Spleen (tissue), 7 donors: Measurements from ENCODE around the gene OR9Q1.

Experiments
- POLR2A ChIP-seq, 3 donors: fragments of 450-650 bp; IDR thresholded peaks; one replicate each; pipeline ENCODE4 v1.5.1; 2017; ENCODE audit warnings: antibody characterized with exemption in 3 of 3, mild to moderate bottlenecking in 1 of 3
- POLR2AphosphoS5 ChIP-seq, 3 donors: sonication (generic); formaldehyde crosslinking; IDR thresholded peaks; one replicate each; pipeline ENCODE4 v1.5.1; 2017; ENCODE audit warnings: antibody characterized with exemption in 3 of 3
- TF ChIP-seq, protein P1 (sequence below), 11 experiments: fragments of 200-600 bp in 7 of 11; fragments of 450-650 bp in 4 of 11; sonication (generic) in 4 of 11; IDR thresholded peaks in 8 of 11; conservative IDR thresholded peaks in 3 of 11; 1 replicate in 7 of 11; 2 replicates in 4 of 11; pipeline versions ENCODE4 v1.4.0 to v1.8.0; 2016 to 2021; ENCODE audit warnings: antibody characterized with exemption in 11 of 11, inconsistent platforms in 4 of 11, mild to moderate bottlenecking in 1 of 11
- donor health status: DM: no; HTN: no; CAD: no; lungs with moderate emphysema.
- donor health status: DM: no; HTN: no; CAD: no.
- donor health status: DM: no; HTN: no; CAD: no.

DNA sequence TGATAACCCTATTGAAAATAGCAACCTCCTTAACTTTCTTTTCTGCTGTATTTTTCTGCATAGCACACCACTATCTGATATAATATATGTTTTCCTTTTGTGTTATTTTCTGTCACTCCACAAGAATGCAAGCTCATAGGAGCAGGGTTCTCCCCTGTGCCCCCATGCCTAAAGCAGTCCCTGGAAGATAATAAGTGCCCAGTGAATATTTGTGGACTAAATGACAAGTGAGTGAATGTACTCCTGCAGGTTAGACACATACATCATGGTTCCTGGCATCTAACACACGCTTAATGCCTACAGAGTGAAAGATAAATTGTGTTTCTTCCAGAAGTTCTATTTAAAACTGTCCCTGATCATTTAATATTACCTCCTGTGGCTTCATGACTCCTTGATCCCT lies 141.3 kb downstream of the OR9Q1 start:
- no peak for TF ChIP-seq POLR2AphosphoS5 (IDR thresholded peaks at IDR 0.05)
- TF ChIP-seq, protein P1, sequence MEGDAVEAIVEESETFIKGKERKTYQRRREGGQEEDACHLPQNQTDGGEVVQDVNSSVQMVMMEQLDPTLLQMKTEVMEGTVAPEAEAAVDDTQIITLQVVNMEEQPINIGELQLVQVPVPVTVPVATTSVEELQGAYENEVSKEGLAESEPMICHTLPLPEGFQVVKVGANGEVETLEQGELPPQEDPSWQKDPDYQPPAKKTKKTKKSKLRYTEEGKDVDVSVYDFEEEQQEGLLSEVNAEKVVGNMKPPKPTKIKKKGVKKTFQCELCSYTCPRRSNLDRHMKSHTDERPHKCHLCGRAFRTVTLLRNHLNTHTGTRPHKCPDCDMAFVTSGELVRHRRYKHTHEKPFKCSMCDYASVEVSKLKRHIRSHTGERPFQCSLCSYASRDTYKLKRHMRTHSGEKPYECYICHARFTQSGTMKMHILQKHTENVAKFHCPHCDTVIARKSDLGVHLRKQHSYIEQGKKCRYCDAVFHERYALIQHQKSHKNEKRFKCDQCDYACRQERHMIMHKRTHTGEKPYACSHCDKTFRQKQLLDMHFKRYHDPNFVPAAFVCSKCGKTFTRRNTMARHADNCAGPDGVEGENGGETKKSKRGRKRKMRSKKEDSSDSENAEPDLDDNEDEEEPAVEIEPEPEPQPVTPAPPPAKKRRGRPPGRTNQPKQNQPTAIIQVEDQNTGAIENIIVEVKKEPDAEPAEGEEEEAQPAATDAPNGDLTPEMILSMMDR (IDR thresholded peaks at IDR 0.05 in 8 of 11, conservative IDR thresholded peaks at IDR 0.05 in 3 of 11) = no peak
- no peak for TF ChIP-seq POLR2A (IDR thresholded peaks at IDR 0.05)
